Medulla oblongata (tissue), 1 donor: ENCODE data around the gene SF3A2.

ENCODE experiments used
- DNase-seq: peaks from one replicate; pipeline ENCODE4 v3.0.0-alpha.2; 2015; ENCODE audit errors: extremely low spot score

The SF3A2 gene

DNA sequence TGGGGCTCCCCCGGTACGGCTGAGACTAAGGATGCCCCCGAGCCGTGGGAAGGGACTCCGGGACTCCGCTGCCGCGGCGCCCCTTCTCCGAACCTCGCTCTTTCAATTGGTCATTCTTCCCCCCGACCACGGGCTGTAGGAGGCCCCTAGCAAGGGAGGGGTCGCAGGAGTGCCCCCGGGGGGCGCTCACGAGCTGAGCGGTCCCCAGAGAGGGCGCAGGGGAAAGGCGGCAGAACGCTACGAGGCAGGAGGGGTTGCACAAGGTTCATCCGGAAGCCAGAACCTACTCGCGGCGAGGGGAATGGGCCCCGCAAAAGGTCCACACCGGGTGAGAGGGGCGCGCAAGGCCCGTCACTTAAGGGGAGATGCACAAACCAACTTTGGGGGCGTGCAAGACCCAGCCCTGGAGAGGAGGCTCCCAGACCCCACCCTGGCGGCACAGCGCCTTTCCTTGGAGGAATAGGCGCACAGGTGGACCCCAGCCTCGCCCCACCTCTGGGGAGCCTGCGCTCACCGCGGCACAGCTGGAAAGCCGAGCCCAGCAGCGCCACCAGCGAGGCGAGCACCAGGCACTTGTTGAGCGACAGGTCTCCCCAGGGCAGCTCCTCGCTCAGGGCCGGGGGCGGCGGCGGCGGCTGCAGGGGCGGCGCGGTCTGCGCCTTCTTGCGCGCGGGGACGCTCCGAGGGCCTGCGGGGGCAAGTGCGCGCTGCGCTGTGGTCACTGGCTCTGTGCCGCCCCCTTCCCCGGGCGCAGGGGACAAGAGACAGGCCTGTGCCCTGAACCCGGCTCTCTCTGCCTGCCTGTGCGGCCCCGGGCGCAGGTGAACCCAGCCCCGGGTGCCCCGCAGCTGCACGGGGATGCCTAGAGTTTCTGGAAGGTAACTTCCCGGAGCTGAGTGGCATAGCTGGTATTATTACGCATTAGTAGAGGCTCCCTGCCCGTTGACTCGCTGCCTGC is 16.8 kb downstream of the SF3A2 start:
- DNase-seq: no peak

DNA sequence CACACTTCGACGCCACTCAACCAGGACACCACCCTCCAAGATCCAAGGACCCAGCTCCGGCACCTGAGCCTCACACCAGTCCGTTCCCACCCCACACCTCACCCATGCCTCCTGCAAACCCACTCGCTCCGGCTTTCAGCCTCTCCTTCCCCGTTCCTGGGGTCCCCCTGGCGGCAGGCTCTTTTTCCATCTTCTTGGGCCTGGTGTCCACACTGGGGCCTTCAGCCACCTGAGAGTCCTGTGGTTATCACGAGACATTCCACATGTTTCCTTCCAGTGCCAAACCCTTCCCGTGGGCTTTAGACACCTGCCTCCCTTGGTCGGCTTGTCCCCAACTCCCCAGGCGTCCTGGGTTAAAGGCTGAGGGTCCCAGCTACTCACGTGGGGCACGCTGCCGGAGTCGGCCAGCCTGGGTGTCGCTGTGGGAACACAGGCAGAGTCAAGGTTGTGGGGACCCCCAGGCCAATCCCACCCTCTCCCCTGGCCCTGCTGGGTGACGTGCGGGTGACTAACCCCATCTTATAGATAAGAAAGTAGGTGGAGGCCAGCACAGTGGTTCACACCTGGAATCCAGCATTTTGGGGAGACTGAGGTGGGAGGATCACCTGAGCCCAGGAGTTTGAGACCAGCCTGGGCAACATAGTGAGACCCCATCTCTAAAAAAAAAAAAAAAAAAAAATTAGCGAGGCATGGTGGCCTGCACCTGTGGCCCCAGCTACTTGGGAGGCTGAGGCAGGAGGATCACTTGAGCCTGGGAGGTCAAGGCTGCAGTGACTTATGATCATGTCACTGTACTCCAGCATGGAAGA is 17.6 kb downstream of the SF3A2 start:
- no peak for DNase-seq

DNA sequence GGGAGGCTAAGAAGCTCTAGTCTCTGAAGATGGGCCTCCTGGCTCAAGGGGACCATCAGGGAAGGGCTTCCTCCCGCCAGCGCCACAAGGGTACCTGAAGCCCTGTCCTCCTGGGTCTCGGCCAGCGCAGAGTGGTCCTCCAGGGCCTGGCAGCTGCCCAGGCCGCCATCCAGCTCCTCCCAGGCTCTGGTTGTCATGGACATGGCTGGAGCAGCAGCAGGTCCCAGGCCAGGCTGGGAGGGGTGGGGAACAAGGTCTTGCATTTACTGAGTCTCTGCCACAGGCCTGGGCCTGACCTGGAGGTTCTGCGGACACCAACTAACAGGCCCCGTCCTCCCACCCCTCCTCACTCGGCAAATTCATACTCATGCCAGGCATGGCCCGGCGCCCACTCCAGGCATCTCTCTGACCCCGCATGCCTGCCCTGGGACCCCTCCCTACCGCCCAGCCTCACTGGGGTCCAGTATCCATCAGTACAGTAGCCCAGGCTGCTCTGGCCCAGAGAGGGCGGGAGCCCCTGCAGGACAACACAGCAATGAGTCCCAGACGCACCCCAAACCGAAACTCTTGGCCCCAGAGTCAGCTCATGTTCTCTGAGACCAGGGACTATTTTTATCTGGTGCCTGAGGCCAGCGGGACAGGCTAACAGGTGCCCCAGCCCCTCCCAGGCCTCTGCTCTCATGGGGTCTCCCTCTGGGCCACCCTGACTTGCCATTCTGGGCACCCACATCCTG is 18.7 kb downstream of the SF3A2 start:
- DNase-seq: no peak

DNA sequence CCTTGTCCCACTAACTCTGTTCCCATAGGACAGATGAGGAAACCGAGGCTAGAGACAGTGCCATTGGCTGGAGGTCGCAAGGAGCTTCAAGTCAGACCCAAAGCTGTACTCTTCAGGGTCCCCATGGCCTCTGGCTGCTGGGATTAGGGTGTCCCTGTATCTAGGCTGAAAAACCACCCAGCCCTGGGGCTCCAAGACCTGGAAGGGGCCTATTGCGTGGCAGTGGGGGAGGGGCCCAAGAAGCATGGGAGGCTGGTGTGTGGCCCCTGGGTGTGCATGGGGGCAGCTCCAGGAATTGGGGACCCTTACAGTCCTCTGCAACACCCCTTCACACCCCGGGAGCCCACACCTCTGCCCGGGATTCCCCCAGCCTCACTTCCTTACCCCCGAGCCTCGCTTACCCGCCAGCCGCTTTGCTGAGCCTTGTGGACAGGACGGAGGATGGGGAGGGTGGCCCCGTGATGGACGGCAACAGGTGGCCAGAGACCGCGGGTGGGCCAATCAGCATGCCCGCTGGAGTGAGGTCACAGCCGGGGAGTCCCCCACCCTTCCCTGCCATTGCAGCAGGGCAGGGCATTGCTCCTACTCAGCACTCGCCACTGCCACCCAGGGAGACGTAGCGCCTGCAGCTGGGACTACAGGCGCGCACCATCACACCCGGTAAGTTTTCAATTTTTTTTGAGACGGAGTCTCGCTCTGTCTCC is 19.5 kb downstream of the SF3A2 start, which contains the start of gene JSRP1:
TSS of gene JSRP1 (minus strand) at position 436 of the 704 bp plus-strand sequence. CDS start 1,103 bp downstream, outside the sequence.
- DNase-seq: no peak

DNA sequence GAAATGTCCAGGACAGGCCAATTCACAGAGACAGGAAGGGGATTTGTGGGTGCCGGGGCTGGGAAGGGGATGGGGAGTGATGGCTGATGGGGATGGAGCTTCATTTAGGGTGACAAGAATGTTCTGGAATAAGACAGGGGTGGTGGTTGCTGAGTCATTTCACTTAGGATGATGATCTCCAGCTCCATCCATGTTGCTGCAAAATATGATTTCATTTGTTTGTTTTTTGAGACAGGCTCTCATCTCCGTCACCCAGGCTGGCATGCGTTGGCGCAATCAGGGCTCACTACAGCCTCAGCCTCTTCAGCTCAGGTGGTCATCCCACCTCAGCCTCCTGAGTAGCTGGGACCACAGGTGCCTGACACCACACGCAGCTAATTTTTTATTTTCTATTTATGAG is 22.7 kb downstream of the SF3A2 start:
- no peak for DNase-seq

DNA sequence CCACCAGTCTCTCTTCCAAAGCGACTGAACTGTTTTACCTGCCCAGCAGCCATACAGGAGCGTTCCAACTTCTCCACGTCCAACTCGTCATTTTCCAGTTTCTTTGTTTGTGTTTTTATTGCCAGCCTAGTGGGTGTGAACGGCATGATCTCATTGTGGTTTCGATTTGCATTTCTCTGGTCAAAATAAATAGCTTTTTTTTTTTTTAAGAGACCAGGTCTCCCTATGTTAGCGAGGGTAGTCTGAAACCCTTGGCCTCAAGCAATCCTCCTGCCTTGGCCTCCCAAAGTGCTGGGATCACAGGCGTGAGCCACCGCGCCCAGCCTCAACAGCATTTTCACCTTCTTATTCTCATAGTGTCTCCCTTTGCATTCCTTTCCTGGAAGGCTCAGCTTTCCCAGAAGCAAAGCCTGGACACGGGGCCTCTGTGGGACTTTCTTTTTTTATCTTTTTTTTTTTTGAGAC is 23.7 kb downstream of the SF3A2 start:
- DNase-seq: no peak

DNA sequence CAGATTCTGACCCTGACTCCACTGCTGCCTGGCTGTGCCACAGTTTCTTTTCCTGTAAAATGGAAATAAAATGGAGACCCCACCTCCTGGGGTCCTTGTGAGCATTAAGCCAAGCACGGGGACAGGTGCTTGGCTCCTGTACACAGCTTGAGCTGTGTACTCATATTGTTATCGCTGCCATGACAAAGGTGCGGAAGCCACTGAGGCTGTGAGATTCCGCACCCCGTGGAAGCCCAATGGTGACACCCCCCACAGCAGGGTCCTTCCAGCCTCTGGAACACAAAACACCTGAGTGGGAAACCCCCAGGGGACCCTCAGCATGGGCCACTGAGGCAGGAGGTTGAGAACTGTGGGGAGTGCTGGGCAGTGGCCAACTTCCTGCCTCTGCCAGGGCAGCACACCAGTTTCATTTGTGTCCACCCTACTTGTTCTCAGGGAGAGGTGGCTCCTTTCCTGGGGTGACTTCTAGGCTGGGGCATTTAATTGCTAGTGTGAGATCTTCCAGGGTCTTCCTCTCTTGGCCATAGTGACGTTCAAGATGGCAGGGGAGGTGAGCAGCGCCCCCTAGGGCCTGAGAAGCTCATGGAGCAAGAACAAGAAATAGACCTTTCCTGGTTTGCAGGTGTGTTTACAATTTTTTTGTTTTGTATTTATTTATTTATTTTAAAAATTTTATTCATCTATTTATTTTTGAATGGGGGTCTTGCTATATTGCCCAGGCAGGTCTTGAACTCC is 25.0 kb downstream of the SF3A2 start:
- no peak for DNase-seq

DNA sequence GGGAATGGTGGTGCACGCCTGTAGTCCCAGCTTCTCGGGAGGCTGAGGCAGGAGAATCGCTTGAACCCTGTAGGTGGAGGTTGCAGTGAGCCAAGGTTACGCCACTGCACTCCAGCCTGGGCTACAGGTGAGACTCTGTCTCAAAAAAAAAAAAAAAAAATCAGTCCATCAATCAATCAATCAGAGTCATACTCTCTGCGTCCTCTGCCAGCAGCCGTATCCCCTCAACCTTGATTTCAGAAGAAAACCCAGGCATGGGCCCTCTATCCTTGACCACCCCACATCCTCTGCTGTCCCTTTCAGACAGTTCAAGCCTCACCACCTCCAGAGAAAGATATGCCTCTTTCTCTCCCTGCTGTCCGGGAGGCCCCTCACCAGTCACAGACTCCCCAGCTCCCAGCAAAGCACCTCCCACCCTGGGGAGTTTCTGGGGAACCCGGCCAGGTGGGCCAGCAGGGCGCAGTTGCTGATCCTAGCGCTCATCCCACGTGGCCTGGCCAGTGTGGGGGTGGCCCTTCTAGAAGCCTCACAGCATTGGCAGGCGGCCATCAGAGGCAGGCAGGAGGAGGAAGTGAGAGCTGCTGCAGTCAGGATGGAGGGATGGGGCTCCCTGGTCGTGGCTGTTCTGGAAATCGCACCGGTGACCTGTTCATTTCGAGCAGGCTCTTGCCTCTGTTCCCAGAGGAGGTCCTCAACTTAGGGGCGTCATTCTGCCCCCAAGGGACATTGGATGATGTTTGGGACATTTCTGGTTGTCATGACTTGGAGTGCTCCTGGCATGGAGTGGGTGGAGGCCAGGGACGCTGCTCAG is 29.8 kb downstream of the SF3A2 start:
- peak; percentile 90 for DNase-seq

DNA sequence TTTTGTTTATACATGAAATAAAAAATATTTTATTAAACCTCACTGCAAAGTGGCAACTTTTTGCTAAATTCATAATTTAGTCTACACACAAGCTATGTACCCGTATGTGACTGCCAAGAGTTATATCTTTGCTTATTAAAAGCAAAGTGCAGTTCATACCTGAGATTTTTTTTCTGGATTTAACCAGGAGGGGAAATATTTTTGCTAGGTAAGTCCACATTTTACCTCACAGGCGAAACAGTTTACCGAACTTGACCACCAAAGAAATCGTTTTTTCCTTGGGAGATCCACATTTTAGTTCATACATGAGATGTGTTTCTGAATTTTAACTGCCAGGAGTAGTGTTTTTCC is 31.8 kb downstream of the SF3A2 start:
- no peak for DNase-seq

DNA sequence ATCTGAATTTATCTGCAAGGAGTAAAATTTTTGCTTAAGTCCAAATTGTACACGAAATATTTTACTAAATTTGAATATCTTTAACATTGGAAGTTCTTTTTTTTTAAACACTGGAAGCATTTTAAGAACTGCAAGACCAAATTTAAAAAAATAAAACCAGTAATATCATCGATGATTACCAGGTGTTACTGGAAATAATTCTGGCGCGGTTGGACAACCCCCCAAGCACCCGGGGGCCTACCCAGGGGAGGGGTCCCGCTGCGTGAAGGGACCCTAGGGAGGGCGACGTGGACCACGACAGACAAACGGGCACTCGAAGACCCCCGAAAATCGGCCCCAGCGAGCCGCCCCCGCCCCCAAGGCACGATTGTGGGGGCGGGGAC is 32.2 kb downstream of the SF3A2 start:
- no peak for DNase-seq

DNA sequence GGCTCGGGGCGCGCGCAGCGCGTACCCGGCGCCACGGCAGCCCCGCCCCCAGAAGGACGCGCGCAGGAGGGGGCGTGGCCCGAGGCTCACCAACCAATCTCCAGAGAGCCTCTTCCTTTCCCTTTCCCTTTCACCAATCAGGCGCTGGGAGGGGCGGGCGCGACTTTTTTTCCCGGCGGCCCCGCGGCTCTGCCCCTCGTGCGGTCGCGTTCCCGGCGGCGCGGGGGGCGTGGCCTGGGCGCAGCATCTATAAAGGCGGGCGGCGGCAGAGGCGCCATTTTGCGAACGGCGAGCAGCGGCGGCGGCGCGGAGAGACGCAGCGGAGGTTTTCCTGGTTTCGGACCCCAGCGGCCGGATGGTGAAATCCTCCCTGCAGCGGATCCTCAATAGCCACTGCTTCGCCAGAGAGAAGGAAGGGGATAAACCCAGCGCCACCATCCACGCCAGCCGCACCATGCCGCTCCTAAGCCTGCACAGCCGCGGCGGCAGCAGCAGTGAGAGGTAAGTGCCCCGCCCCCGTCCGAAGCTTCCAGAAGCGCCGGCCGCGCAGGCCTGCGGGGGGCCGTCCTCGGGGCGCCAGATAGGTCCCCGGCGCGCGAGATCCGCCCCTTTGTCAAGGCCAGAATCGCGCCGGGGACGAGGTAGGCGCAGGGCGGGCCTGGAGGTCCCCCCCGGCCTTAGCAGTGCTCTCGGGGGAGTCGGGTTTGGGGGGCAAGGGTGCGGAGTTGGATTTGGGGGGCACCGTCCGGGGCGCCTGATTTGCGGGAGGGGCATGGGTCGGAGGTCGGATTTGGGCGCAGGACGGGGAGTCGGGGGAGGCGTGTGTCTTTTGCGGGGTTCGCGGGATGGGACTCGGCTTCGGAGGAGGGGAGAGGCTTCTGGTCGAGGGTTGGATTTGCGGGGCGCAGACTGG is 32.9 kb downstream of the SF3A2 start:
- peak; percentile 97 for DNase-seq

DNA sequence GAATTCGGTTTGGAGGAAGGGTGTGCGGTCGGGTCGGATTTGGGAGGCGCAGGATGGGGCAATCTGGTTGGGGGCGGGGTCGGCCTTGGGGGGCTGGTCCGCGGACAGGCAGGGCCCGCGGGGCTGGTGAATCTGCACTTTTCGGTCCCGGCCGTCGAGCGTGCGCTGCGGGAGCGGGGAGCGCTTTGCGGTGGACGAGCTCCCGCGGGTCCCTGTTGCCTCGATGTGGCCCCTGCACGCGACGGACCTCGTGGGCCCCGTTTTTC is 33.5 kb downstream of the SF3A2 start:
- DNase-seq: no peak

DNA sequence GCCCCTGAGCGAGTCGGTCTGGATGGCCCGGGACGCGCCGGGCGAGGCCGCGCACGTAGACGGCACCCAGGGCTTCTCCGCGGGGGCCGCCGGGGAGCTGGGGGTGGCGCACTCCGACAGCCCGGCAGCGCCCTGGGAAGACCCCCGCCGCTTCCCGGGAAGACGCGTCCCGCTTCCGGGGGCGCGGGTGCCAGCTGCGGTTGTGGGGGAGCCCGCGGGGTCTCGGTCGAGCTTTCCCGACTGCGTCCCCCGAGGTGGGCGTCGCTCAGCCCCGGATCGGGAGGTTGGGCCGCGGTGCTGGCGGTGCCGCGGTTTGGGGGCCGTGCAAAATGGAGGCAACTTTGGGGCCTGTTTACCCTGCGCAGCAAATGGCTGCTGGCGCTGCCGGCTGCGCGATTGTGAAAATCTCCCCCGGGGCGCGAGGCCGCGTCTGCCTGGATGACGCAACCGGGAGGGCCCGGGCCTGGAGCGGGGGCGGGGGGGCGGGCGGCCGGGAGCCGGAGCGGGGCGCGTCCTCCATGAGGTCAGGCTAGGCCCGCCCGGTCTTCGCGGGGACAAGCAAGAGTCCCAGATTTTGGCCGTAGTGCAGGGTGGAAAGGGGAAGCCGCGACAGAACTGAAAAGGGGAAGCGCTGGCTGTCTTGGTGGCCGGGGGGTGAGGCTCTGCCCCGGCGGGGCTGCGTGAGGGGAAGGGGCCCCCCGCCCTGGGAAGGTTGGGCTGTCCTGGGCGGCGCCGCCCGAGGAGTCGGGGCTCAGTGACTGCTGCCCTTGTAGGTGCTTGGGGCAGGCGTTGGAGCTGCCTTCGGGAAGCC is 34.0 kb downstream of the SF3A2 start:
- peak; percentile 83 for DNase-seq

DNA sequence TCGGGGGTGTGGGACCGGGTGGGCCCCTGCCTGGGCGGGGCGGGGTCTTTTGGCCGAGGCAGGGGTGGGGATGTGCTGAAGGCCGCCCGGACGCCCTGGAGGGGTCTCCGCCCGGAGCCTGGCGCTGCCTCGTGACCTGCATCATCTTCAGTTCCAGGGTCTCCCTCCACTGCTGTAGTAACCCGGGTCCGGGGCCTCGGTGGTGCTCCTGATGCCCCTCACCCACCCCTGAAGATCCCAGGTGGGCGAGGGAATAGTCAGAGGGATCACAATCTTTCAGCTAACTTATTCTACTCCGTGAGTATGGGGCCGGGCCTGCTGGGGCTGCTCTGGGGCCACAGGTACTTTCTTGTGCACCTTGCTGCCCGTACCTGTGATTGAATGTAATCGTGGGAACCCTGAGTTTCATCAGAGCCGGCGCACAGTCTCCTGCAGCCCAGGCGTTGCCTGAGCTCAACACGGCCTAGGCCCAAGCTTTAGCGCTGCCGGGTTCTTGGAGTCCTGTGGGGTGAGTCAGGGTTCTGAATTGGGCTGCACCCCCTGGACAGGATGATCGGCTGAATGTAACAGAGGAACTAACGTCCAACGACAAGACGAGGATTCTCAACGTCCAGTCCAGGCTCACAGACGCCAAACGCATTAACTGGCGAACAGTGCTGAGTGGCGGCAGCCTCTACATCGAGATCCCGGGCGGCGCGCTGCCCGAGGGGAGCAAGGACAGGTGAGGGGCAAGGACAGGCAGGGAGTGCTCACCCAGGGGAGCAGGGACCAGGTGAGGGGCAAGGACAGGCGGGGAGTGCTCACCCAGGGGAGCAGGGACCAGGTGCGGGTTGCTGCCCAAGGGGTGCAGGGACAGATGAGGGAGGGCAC is 34.8 kb downstream of the SF3A2 start:
- no peak for DNase-seq

DNA sequence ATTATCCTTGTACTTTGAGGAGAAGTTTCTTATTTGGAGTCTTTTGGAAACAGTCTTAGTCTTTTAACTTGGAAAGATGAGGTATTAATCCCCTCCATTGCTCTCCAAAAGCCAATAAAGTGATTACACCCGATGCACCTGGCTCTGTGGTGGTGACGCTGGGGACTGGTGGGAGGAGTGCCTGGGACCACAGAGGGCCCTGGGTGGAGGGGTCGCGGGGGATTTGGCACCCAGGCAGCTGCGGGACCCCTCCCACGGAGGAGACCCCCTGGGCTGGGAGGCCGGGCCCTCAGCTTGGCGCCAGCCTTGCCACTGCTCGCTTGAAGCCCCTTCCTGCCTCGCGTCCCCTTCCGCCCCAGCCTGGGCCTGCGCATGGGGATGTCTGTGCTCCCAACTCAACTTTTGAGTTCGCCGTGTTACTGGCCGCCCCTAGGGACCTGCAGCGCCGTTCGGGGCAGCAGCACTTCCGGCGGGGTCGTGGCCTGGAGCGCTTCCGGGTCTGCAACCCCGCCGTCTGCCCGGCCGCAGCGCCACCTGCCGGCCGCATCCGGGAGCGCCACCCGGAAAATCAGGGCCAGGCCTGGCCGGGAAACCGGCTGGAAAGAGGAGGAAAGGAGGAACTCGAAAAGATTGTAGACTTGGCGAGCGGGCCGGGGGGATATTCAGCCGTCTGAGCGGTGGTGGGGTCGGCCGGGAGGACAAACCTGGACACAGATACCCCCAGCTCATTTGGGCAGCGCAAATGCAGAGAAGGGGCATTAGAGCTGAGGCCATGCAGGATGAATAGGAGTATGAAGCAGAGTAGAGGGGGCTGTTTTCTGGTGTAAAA is 36.9 kb downstream of the SF3A2 start:
- DNase-seq: peak; percentile 51

DNA sequence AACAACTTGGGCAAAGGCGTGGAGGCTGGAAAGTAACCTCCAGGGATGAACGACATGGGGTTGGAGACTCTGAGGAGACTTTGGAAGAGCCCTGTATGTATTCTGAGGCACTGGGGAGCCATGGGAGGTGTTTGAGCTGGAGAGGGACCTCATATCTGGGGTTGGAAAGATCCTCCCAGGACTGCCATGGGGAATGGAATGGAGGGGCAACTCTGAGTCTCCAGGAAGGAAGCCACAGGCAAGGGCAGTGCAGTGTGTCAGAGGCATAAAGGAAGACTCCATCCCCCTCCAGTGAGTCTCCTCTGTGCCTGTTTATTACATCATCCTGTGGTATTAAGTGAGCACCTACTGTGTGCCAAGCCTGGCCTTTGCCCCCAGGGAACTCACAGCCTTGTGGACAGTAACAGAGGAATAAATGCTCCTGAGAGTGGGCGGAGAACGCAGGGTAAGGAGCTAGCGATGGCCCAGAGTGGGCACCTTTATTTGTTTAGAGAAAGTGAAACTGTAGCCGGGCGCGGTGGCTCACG is 37.6 kb downstream of the SF3A2 start:
- no peak for DNase-seq
